Eye (tissue), 1 donor: ENCODE measurements around the gene NDST1.
A peak's percentile ranks its signal among the peaks of the same experiment; 100 is the strongest.

Experiments used
- DNase-seq: peaks from one replicate; pipeline ENCODE4 v3.0.0-alpha.2; 2015

The NDST1 gene

DNA sequence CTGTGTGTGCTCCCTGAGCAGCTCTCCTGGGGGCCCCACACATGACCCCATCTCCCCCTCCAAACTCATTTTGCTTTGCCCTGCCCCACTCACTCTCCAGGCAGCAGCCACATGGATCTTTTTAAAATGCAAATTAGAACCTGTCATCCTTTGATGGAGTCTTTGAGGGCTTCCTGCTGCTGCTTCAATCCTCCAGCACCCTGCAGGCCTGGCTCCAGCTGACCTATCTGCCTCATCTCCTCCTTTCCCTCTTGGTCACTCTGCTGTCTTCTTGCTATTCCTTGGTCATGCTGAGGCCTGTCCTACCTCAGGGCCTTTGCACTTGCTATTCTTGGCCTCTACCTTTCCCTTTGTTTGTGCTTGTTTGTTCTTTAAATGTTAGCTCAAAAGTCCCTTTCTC, 17.9 kb downstream of the NDST1 start:
- no peak for DNase-seq

DNA sequence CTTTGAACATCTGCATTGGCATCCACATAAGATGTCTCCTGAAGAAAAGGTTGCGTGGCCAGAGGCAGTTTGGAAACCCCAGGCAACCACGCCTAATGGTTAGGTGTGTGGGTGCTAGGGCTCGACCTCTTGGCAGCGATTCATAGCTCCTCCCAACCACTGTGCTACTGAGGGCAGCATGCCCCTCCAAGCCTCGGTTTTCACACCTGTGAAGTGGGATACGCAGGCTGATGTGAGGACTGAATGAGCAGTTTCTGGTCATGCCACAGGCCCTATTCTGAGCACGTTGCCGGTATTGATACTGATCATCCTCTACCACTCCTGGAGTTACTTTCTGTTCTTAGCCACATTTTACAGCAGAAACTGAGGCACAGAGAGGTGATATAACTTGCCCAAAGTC, 19.1 kb downstream of the NDST1 start:
- no peak for DNase-seq

DNA sequence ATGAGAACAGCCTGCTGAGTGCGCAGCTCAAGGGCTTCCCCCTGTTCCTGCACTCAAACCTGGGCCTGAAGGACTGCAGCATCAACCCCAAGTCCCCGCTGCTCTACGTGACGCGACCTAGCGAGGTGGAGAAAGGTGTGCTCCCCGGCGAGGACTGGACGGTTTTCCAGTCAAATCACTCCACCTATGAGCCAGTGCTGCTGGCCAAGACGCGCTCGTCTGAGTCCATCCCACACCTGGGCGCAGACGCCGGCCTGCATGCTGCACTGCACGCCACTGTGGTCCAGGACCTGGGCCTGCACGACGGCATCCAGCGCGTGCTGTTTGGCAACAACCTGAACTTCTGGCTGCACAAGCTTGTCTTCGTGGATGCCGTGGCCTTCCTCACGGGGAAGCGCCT, 19.9 kb downstream of the NDST1 start:
- no peak for DNase-seq

DNA sequence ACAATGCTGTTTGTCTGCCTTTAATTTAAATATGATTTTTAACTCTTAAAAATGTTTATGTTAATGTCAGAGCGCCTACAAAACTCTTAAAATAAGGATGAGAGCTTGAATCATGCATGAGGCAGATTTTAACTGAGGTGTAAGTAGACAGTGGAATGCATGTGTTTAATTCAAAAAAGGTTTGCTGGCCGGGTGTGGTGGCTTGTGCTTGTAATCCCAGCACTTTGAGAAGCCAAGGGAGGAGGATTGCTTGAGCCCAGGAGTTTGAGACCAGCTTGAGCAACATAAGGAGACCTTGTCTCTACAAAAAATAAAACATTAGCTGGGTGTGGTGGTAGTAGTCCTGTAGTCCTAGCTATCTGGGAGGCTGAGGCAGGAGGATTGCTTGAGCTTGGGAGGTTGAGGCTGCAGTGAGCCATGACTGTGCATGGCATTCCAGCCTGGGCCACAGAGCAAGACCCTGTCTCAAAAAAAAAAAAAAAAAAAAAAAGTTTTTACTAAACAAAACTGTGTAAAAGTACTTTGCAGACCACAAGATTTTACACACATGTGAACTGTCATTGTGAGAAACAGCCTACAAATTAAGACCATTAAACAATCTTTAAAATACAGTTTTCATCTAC, 21.1 kb downstream of the NDST1 start:
- DNase-seq, result no peak

DNA sequence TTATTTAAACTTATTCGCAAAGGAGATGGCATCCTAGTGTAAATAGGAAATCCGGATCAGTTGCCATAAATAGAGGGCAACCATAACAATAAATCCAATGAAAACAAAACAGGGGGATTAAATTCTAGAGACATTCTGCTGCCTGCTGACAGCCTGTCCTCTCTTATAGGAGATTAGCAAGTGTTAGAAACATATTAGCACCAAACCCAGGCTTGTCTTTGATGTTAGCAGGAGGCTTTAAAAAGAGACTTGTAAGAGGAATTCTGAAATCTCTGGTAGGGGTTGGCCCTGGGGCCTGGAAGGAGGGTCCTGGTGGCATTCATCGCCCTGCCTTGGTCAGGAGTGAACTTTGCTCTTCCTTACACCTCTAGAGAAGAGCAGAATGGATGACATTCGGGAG, 21.6 kb downstream of the NDST1 start:
- DNase-seq, result no peak

DNA sequence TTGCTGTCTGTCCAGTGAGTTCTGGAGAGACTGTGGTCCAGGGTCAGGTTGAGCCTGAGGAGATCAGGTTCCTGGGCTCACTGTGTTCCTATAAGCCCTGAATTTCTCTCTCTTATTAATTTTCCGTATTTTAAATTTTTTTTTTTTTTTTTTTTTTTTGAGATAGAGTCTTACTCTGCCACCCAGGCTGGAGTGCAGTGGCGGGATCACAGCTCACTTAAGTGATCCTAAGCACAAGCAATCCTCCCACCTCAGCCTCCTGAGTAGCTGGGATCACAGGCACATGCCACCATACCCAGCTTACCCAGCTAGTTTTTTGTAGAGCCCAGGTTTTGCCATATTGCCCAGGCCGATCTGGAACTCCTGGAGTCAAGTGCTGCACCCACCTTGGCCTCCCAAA, 22.5 kb downstream of the NDST1 start:
- no peak for DNase-seq

DNA sequence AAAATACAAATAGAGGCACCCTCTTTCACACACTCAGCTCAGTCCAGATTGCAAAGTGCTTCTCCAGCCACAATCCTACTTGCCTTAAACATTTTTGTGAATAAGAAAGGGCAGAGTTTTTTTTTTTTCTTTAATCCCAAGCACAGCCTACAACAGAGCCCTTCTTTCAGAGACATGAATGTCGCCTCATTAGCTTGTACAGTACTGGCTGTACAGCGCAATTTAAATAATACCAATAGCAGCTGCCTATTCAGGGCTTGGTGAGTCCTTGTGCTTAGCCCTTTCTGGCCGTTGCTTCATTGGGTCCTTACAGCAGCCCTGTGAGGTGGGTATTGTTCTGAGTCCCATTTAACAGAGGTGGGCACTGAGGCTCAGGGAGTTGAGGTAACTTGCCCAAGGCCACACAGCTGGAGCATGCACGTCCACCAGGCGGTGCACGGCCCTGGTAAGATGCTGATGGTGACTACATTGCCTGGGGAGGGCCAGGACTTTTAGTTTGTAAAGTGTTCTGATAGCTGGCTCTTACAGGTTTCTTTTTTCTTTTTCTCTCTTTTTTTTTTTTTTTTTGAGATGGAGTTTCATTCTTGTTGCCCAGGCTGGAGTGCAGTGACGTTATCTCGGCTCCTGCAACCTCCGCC, 23.1 kb downstream of the NDST1 start:
- no peak for DNase-seq

DNA sequence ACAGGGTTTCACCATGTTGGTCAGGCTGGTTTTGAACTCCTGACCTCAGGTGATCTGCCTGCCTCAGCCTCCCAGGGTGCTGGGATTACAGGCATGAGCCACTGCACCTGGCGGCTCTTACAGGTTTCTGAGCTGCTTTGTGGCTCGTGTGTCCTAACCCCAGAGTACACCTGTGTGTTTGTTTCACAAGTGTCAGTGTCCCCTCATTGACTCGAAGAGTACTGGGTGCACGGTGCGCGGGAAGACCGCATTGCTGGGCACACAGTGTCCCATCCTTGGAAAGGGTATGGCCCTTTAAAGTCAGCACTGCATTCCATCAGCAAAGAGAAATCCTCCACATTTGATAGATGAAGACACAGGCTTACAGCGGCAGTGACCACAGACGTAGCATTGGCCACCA, 23.8 kb downstream of the NDST1 start:
- DNase-seq, result no peak

DNA sequence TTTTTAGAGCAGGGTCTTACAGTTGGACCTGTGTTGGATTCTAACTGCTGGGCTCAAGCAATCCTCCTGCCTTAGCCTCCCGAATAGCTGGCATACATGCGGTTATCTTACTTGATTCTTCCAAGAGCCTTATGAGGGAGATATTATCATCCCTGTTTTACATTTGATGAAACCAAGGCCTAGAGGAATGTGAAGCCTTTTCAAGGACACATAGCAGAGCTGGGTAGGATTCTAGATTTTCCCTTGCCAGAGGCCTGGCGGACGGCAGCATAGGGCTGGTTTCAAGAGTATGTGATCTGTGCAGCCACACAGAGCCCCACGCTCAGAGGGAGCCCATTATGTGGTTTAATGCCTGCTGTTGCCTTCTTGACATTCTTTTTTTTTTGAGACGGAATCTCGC, 24.2 kb downstream of the NDST1 start:
- no peak for DNase-seq

DNA sequence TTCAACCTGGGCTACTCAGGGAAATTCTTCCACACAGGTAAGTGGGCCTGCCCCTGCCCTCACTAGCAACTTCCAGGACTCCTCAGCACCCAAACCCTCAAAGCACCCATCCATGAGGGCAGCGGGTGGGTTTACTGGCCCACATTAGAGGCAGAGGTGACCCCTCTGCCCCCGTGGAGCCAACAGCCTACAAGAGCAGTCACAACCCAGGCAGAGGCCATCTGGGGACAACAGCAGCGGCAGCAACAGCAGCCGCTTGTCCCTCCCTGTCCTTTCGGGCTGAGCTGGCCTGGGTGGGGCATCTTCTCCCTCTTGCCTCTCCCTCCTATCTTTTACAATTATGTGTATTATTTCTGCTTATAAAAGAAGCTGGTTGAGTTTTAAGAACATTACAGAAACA, 25.1 kb downstream of the NDST1 start:
- no peak for DNase-seq

DNA sequence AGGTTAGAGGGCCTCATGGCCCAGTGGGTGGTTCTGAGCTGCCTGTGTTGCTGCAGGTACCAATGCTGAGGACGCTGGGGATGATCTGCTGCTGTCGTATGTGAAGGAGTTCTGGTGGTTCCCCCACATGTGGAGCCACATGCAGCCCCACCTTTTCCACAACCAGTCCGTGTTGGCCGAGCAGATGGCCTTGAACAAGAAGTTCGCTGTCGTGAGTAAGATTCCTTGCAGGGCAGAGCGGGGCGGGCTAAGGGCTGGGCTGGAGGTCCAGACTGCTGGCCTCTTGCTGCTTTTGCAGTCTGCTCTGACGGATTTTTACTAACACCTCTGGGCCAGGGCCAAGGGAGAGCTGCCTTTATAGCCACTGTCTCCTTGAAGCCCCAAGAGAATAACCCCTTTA, 26.9 kb downstream of the NDST1 start:
- DNase-seq, result no peak

DNA sequence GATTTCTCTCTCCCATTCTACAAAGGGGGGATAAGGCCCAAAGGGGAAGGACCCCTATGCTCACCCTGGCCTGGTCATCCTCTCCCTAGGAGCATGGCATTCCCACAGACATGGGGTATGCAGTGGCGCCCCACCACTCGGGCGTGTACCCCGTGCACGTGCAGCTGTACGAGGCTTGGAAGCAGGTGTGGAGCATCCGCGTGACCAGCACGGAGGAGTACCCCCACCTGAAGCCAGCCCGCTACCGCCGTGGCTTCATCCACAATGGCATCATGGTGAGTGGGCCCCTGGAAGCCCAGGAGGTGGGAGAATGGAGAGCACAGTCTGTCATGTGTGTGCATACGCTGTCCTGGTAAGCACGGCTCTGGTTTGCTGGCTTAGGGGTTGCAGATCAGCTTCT, 27.7 kb downstream of the NDST1 start:
- no peak for DNase-seq

DNA sequence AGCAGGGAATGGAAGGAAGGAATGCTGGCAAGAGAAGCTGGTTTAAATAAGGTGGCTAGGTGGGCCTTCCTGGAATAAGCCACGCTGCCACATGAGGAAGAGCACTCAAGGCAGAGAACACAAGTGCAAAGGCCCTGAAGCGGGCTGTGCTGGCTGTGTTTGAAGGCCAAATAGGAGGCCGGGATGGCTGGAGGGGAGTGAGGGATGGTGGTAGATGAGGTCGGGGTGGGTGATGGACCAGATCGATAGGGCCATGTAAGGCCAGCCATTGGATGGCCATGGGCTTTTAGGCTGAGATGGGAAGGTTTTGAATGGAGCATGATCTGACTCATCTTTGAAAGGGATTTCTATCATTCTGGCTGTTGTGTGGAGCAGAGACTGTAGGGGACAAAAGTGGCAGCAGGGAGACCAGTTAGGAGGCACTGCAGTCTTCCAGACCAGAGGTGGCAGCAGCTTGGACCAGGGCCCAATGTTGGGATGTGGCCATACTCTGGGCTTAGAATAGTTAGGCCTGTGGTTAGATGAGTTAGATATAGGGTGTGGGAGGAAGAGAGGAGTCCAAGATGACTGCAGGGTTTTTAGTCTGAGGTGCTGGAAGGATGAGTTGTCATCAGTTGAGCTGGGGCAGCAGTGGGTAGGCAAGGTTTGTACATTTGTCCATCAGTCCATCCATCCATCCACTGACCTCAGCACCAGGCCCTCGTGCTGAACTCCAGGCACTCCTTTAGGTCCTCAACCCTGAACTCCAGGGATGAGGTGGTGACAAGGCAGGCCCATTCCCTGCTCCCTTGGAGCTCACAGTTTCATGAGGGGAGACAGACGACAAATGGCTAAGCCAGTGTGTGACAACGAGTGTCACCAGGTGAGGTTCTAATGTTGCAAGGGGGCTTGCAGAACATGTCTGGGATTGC, 30.3 kb downstream of the NDST1 start:
- DNase-seq, result no peak

DNA sequence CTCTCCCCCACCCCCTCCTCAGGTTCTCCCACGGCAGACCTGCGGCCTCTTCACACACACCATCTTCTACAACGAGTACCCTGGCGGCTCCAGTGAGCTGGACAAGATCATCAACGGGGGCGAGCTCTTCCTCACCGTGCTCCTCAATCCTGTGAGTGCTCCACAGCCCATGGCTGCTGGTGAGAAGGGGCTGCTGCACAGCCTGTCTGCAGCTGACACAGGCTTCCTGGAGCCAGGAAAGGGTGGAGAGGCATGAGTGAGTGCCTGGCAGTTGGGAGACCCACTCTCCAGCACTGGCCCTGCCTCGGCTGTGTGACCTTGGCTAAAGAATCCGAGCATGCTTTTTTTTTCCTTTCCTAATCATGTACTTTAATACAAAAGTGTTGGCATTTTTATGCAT, 31.3 kb downstream of the NDST1 start:
- DNase-seq, result no peak

DNA sequence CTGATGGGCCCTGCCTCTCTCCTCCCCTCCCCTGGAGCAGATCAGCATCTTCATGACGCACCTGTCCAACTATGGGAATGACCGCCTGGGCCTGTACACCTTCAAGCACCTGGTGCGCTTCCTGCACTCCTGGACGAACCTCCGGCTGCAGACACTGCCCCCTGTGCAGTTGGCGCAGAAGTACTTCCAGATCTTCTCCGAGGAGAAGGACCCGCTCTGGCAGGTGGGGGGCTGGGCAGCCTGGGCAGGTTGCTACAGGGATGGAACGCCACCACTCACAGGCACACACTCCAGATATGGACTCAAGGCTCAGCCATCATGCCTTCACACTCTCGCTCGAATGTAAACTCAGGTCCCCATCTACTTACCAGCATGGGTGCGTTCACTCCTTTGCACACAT, 32.1 kb downstream of the NDST1 start:
- no peak for DNase-seq

DNA sequence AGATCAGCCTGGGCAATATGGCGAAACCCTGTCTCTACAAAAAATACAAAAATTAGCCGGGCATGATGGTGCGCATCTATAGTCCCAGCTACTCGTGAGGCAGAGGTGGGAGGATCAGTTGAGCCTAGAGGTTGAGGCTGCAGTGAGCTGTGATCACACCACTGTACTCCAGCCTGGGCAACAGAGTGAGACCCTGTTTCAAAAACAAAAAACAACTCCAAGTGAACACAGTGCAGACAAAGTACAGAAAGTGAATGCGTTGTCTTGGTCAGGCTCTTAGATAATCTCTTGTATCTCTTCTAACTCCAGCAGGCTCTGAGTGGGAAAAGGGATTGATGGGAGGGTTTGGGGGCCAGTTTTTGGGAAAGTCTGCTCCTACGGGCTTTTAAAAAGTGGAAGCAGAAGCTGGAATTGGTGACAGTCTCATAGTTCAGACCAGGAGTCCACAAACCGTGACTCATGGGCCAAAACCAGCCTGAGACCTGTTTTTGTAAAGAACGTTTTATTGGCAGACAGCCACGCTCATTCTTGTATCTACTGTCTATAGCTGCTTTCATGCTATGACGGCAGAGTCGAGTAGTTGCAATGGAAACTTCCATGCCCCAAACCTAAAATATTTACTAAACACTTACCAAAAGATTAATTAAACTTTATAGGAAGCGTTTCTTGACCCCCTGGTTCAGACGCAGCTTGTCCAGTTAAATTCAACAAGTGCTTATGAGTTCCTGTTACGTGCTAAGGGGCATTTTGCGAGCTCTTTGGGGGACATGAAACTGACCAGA, 32.9 kb downstream of the NDST1 start:
- DNase-seq, result no peak

DNA sequence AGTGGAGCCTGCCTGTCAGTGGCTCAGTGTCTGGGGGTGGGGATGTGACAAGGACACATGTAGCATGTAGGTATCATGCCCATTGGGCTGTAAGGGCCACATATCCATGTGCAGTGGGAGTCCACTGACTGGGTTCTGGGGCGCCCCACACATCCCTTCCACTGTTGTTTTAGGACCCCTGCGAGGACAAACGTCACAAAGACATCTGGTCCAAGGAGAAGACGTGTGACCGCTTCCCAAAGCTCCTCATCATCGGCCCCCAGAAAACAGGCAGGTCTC, 33.4 kb downstream of the NDST1 start:
- no peak for DNase-seq

DNA sequence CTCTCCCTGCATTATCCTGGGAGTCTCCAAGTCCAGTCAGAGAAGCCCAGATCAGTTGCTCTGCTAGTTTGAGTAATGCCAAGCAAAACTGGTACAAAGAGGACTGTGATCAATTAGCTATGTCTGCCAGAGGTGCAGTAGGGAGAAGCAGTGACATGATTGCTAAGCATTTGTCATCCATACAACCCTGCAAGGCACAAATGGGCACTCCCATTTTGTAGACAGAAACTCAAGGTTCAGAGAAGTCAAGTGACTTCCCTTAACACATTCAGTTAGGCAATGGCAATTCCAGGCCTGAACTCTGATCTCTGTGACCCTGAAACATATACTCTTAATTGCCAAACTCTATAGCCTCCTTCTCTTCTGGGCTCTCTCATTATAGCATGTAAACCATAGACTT, 34.0 kb downstream of the NDST1 start:
- no peak for DNase-seq

DNA sequence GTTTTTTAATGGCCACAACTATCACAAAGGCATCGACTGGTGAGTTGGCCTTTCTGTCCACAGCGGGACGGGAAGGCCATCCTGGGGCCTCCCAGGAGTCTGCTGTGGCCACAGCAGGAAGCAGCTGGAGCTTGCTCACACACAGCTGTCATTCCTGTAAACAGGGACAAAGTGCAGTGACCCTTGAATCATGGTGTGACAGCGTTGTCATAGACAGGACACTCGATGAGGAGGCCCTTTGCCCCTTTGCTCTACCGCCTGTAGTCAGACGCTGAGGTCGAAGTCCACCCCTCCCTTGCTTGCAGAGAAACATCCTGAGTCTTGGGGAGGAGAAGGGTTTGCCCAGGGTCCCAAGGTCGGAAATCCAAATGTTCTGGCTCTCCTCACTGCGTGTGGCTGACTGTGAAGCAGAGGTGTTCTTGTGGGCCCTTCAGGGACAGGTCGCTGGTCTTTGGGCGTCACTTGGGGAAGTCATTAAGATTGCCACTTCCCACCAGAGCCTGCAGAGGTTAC, 35.1 kb downstream of the NDST1 start:
- DNase-seq, result peak; percentile 78

DNA sequence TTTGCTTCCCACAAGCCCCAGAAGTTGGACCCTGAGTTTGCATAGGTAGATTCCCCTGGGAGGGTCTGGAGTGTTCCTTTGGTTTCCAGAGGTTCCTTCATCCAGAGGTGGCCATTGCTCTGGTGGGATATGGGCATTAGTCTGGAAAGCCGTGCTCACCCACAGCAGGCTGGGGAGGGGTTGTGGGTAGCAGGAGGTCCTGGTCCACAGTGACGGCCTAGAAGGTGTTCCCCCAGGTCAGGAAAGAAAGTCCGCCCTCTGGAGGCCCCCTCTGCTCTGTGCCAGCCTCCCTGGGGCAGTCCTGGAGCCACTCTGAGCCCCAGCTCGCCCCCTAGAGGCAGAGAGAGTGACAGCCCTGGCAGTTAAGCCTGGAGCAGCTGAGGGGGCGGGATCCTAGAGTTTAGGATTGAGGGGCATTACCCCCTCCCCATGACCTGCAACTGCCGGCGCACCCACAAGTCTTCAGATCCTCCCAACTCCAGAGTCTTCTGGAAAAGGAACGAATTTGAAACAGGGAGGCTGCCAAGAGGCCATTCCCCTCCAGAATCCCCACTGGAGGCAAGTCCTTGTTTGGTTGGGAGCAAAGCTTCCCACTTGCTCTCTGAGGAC, 36.8 kb downstream of the NDST1 start:
- DNase-seq, result peak; percentile 64

DNA sequence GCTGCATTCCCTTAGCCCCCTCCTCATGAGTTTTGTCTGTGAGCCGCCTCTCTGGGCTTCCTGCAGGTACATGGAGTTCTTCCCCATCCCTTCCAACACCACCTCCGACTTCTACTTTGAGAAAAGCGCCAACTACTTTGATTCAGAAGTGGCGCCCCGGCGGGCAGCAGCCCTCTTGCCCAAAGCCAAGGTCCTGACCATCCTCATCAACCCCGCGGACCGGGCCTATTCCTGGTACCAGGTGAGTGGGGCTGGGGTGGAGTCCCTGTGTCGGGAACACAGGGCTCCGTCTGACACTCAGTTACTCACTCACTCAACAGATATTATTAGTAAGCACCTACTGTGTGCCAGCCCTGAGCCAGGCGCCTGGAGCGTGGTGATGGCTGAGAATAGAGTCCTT, 37.3 kb downstream of the NDST1 start:
- no peak for DNase-seq

DNA sequence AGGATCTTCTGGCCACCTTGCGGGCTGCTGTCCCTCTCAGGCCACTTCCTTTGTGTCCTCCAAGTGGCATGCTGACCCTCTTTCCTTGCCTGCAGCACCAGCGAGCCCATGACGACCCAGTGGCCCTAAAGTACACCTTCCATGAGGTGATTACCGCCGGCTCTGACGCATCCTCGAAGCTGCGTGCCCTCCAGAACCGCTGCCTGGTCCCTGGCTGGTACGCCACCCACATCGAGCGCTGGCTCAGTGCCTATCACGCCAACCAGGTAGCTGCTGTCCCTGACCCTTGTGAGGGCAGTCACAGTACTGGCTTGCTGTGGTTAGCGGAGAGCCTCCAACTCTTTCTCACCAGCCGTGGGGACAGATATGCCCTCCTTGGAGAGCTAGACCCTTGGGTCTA, 40.2 kb downstream of the NDST1 start:
- no peak for DNase-seq

DNA sequence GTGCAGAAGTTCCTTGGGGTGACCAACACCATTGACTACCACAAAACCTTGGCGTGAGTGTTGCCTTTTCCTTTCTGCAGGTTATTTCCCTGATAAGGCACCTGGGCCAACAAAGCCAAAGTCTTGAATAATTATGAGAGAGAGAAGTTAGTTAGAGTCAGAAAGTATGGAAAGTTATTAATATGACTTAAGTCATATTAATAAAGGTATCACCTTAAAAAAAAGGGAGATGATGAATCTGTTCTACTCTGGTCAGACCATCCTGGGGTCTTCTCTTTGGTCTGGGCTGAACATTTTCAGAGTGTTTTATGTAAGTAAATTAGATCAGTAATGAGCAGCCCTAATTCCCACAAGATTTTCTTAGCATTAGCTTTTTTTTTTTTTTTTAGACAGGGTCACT, 41.8 kb downstream of the NDST1 start:
- no peak for DNase-seq
